Nephron (organoid): ENCODE data around the gene CETP.

Source experiments
- H3K27ac Mint-ChIP-seq, 3 experiments: 2 replicates each; pipeline ENCODE4 v1.8.0; 2020; ENCODE audit warnings: mixed read lengths in 3 of 3, mild to moderate bottlenecking in 2 of 3, moderate library complexity in 1 of 3
- H3K27me3 Mint-ChIP-seq: 2 replicates; pipeline ENCODE4 v1.8.0; 2021; ENCODE audit warnings: low read depth, mild to moderate bottlenecking, moderate library complexity, mixed read lengths
- H3K36me3 Mint-ChIP-seq: 2 replicates; pipeline ENCODE4 v1.8.0; 2020; ENCODE audit warnings: low read depth, mixed read lengths
- H3K4me1 Mint-ChIP-seq: 2 replicates; pipeline ENCODE4 v1.8.0; 2020; ENCODE audit warnings: mixed read lengths
- H3K4me3 Mint-ChIP-seq, 3 experiments: 2 replicates each; pipeline ENCODE4 v1.8.0; 2020; ENCODE audit warnings: mild to moderate bottlenecking in 3 of 3, mixed read lengths in 3 of 3, moderate library complexity in 2 of 3
- H3K9me3 Mint-ChIP-seq: 2 replicates; pipeline ENCODE4 v1.8.0; 2020; ENCODE audit warnings: mixed read lengths
- TF ChIP-seq, protein P1 (sequence below), 3 experiments: fragments of 200-600 bp; sonication (generic); IDR thresholded peaks; one replicate each; pipeline ENCODE4 v1.5.0; 2021; ENCODE audit warnings: antibody characterized with exemption in 3 of 3; ENCODE audit not compliant: unreplicated experiment in 3 of 3

Gene CETP

GRCh38 chr16:56918467-56919012, 43.2 kb upstream of the CETP start:
- Mint-ChIP-seq H3K4me1 (peaks cover 33% of the 10 kb centered on the region), H3K9me3 (no peaks in the 10 kb centered on the region), H3K36me3 (no peaks in the 10 kb centered on the region), H3K27ac (peak overlapping the region in 2 of 3 experiments; percentile 12 to 65), H3K4me3 (no peak overlapping the region), H3K27me3 (no peaks in the 10 kb centered on the region)
- TF ChIP-seq, protein P1, sequence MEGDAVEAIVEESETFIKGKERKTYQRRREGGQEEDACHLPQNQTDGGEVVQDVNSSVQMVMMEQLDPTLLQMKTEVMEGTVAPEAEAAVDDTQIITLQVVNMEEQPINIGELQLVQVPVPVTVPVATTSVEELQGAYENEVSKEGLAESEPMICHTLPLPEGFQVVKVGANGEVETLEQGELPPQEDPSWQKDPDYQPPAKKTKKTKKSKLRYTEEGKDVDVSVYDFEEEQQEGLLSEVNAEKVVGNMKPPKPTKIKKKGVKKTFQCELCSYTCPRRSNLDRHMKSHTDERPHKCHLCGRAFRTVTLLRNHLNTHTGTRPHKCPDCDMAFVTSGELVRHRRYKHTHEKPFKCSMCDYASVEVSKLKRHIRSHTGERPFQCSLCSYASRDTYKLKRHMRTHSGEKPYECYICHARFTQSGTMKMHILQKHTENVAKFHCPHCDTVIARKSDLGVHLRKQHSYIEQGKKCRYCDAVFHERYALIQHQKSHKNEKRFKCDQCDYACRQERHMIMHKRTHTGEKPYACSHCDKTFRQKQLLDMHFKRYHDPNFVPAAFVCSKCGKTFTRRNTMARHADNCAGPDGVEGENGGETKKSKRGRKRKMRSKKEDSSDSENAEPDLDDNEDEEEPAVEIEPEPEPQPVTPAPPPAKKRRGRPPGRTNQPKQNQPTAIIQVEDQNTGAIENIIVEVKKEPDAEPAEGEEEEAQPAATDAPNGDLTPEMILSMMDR (IDR thresholded peaks at IDR 0.05; ENCODE audit: unreplicated experiment in 3 of 3), result no peak

- no peaks in the 10 kb centered on the region for H3K36me3 Mint-ChIP-seq
- no peak overlapping the region for H3K27ac Mint-ChIP-seq
- H3K4me3 Mint-ChIP-seq, result no peak overlapping the region
- peaks cover 27% of the 10 kb centered on the region for H3K4me1 Mint-ChIP-seq
- no peaks in the 10 kb centered on the region for H3K9me3 Mint-ChIP-seq
- TF ChIP-seq, protein P1 (IDR thresholded peaks at IDR 0.05; ENCODE audit: unreplicated experiment in 3 of 3), result no peak
- H3K27me3 Mint-ChIP-seq, result no peaks in the 10 kb centered on the region
These were observed 42.5 kb upstream of the CETP start for GRCh38 chr16:56919099-56919800.

DNA sequence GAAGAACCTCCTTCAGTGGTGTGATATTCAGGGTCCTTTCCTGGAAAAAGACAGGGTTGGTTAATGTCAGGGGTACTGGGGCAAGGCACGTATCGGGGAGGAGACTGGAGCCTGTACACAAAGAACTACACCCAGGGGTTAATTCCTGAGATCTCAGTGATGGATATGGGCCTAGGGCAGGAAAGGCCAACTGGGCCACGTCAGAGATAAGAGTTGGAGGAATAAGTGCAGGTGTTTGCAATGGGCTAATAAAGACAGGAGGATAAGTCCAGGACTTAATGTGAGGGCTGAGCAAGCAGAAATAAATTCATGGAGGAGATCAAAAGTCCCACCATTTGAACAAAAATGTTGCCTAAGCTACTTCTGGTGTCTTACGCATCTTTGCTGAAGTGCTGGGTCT, 40.2 kb upstream of the CETP start:
- Mint-ChIP-seq H3K27ac (no peak overlapping the region), H3K36me3 (no peaks in the 10 kb centered on the region), H3K4me3 (no peak overlapping the region), H3K4me1 (peaks cover 11% of the 10 kb centered on the region), H3K9me3 (no peaks in the 10 kb centered on the region), H3K27me3 (no peaks in the 10 kb centered on the region)
- TF ChIP-seq, protein P1 (IDR thresholded peaks at IDR 0.05; ENCODE audit: unreplicated experiment in 3 of 3), result no peak

DNA sequence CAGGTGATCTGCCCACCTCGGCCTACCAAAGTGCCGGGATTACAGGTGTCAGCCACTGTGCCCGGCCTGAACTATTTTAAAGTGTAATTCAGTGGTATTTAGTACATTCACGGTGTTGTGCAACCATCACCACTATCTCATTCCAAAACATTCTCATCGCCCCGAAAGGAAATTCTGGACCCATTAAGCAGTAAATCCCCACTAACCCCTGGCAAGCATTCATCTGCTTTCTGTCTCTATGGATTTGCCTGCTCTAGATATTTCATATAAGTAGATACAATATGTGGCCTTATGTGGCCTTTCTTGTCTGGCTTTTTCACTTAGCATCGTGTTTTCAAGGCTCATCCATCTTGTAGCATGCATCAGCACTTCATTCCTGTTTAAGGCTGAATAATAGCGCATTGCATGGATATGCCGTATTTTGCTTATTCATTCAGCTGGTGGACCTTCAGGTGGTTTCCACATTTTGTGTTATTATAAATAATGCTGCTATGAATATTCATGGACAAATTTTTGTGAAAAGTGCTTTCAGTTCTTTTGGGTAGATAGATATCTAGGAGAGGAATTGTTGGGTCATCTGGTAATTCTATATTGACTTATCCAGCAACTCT, 38.2 kb upstream of the CETP start:
- Mint-ChIP-seq H3K9me3 (no peaks in the 10 kb centered on the region), H3K36me3 (no peaks in the 10 kb centered on the region), H3K4me1 (no peaks in the 10 kb centered on the region), H3K27ac (peak overlapping the region in 1 of 3 experiments; percentile 57), H3K27me3 (no peaks in the 10 kb centered on the region), H3K4me3 (no peak overlapping the region)
- TF ChIP-seq, protein P1 (IDR thresholded peaks at IDR 0.05; ENCODE audit: unreplicated experiment in 3 of 3), result no peak

DNA sequence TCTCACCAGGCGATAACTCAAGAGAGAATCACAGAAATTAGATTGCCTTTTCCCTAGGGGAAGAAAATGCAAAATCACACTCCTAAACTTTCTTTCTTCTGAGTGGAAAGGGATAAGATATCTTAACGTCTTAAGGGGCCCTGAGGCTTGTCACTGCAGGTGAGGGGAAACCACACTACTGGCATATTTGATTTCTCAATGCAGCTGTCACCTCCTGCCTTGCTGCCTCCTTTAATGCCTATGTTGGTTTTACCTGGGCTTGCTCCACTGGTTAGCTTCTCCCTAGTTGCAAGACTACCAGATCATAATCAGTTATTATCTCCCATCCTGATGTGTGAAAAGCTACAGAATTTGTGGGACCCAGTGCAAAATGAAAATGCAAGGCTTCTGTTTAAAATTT, 34.3 kb upstream of the CETP start:
- Mint-ChIP-seq H3K4me1 (peaks cover 7% of the 10 kb centered on the region), H3K9me3 (no peaks in the 10 kb centered on the region), H3K27me3 (no peaks in the 10 kb centered on the region), H3K27ac (no peak overlapping the region), H3K36me3 (no peaks in the 10 kb centered on the region), H3K4me3 (no peak overlapping the region)
- TF ChIP-seq, protein P1 (IDR thresholded peaks at IDR 0.05; ENCODE audit: unreplicated experiment in 3 of 3), result no peak
